RCC 7860 (cell line): ENCODE measurements around the gene RNLS.

ENCODE experiments used
- DNase-seq: peaks from one replicate; pipeline ENCODE4 v3.0.0-alpha.2; 2015; ENCODE audit warnings: low spot score
- FAIRE-seq: peaks from 2 replicates; lab custom pipeline; 2012; peaks lifted over from hg19 to GRCh38; lab: Jason Lieb, UNC

RNLS gene

GRCh38 chr10:88271761-88272543, 311.2 kb downstream of the RNLS start:
- DNase-seq, result peak; percentile 22
- no peak for FAIRE-seq

- peak; percentile 81 for DNase-seq
- FAIRE-seq, result peak; percentile 78
Observed at GRCh38 chr10:88270871-88271713, 312.0 kb downstream of the RNLS start.

DNA sequence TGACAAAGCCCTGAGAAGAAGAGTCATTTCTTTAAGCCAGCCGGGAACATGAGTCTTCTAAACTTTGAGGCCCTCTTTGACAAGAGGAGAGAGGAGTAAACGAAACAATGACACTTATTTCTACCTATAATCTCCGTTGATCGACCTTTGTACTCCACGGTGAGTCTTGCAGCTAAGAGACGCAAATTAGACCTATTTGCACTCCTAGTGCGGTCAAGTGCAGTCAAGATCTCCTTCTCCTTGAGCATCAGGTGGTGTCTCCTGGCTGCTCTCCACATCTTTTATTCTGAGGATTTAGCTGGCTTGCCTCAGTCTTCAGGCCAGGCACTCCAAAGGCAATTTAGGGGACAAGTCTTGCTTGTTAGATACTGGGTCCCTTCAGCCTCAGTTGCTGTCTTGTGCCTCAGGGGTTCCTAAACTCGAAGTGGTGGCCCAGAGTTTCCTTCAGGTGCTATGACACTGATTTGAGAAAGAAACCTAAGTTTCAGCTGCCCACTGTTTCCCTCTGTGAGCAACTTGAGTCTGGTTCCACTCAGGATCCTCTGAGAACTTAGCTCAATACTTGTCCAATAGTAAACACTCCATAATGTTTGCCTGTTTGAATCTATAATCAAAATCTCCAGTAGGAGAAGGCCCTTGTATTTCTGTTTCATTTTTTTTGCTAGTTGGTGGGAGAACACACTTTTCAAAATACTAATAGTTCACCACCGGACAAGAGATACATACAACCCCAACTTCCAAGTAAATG, 312.9 kb downstream of the RNLS start:
- FAIRE-seq, result no peak
- DNase-seq, result no peak

- no peak for FAIRE-seq
- no peak for DNase-seq
Observed at GRCh38 chr10:88262591-88263234, 320.4 kb downstream of the RNLS start.

GRCh38 chr10:88261152-88261551, 322.0 kb downstream of the RNLS start:
- FAIRE-seq, result no peak
- DNase-seq, result no peak

DNA sequence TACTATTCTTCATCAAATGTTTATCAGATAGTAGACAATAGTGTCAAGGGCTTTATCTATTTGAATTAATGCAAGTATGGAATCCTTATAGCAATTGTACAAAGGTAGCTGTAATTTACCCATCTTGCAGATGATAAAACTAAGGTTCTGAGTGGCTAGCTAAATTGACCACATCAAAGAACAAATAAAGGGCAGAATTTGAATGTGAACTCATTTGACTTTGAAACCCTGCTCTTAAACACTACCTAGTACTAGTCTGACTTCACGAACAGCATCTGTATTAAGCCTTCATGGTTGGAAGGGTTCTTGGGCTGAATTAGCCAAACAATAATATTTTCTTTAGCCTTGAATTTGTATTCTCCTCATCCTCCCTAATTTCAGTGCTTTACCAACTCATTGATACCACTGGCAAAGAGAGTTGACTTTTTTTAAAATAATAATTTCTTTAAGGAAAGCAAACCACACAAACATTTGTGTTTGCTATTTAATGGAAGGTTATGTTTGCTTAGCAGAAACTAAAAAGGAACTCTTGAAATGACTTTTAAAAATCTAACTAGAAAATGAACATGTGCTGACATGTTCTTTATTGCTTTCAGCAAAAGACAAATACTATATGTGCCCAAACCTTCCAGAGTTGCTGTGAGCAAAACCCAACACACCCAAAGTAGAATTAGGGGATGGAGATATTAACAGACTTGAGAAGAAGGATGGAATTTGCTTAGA, 322.6 kb downstream of the RNLS start:
- no peak for DNase-seq
- FAIRE-seq, result no peak

- FAIRE-seq, result no peak
- DNase-seq, result no peak
Observed at GRCh38 chr10:88259381-88259780, 323.7 kb downstream of the RNLS start.

GRCh38 chr10:88256886-88257285, 326.2 kb downstream of the RNLS start:
- no peak for FAIRE-seq
- DNase-seq, result no peak

- FAIRE-seq, result no peak
- DNase-seq, result no peak
Observed at GRCh38 chr10:88256013-88256680, 327.0 kb downstream of the RNLS start.

- DNase-seq (peak; percentile 75), FAIRE-seq (peak; percentile 90)
Observed at GRCh38 chr10:88254091-88254490, 329.0 kb downstream of the RNLS start.

GRCh38 chr10:88253622-88254021, 329.5 kb downstream of the RNLS start:
- DNase-seq, result no peak
- no peak for FAIRE-seq

DNA sequence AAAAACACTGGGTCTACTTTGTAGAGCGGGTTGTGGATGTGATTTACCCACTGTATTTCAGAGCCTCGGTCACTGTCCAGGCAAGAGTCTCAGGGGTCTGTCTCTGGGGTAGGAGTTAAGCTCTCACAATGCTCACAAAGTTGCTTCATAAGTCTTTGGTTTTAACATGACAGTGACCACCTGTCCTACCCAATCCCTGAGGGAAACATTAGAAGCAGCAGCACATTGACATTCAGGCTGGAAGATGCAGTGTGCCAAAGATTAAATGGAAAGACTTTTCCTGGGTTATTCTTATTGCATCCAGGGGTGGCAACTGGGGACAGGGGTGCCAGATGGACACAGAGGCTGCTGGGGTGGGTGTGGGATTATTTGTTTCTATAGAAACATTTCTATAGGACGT, 330.0 kb downstream of the RNLS start:
- no peak for FAIRE-seq

GRCh38 chr10:88249450-88249849, 333.7 kb downstream of the RNLS start:
- no peak for FAIRE-seq
- no peak for DNase-seq

More for the DNA sequence above, 330.0 kb downstream of the RNLS start:
- no peak for DNase-seq

GRCh38 chr10:88246675-88247074, 336.4 kb downstream of the RNLS start:
- DNase-seq (no peak), FAIRE-seq (no peak)

DNA sequence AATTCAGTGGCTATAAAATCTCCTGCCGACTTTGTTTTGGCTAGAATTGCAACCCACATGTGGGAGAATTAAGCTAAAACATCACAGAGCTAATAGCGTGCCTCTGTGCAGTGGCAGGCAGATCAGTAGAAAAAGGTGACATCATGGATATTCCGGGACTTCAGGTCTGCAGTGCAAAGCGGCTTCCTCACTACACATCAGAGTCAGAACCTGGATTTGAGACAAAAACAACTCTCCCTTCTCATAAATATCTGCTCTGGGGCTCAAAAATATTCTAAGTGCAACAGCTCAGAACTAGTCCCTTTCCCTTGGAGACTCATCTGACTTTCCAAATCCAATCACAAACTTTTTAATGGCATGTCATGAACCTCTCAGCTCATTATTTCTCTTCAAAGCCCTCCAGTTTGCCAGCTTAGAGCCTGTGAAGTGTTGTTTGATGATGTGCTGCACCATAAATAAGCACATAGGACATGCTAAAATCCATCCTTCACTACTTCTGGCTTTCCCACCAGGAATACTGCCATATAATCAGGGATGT, 337.1 kb downstream of the RNLS start:
- no peak for FAIRE-seq
- no peak for DNase-seq

GRCh38 chr10:88244781-88245625, 338.1 kb downstream of the RNLS start:
- no peak for FAIRE-seq

GRCh38 chr10:88243836-88244730, 339.0 kb downstream of the RNLS start:
- FAIRE-seq (no peak), DNase-seq (peak; percentile 9)

More at GRCh38 chr10:88244781-88245625, 338.1 kb downstream of the RNLS start:
- DNase-seq, result no peak
